Activated effector memory CD4-positive, alpha-beta T cell treated with anti-CD3 and anti-CD28 coated beads, Interleukin-2, amount 50 U/mL, for 16 hours (primary cell): ENCODE results near the gene NUDT6.
"Not testable (repeated sequence)": the region's sequence is repeated elsewhere in the genome, so short reads cannot be mapped to it uniquely, and the experiment has no call there.

Experiments used
- DNase-seq: peaks from one replicate; pipeline ENCODE4 v3.0.0-alpha.2; 2020

Gene NUDT6

GRCh38 chr4:122873821-122874593, 48.4 kb downstream of the NUDT6 start:
- DNase-seq, result no peak

GRCh38 chr4:122873146-122873545, 49.3 kb downstream of the NUDT6 start:
- no peak for DNase-seq

- DNase-seq, result not testable (repeated sequence)
These were observed 54.2 kb downstream of the NUDT6 start for GRCh38 chr4:122868235-122868634.

- DNase-seq, result no peak
These were observed 57.0 kb downstream of the NUDT6 start for GRCh38 chr4:122865425-122865824.

- no peak for DNase-seq
These were observed 58.8 kb downstream of the NUDT6 start for GRCh38 chr4:122863639-122864038.

- DNase-seq, result no peak
These were observed 61.0 kb downstream of the NUDT6 start for GRCh38 chr4:122861172-122861943.

- no peak for DNase-seq
These were observed 63.7 kb downstream of the NUDT6 start for GRCh38 chr4:122858705-122859104.

GRCh38 chr4:122857160-122857559, 65.2 kb downstream of the NUDT6 start:
- DNase-seq, result no peak

GRCh38 chr4:122855353-122855890, 67.0 kb downstream of the NUDT6 start:
- DNase-seq, result no peak

GRCh38 chr4:122854447-122855352, 67.7 kb downstream of the NUDT6 start:
- DNase-seq, result no peak

GRCh38 chr4:122851568-122851967, 70.8 kb downstream of the NUDT6 start:
- DNase-seq, result no peak

GRCh38 chr4:122849789-122850188, 72.6 kb downstream of the NUDT6 start:
- DNase-seq, result not testable (repeated sequence)

- no peak for DNase-seq
These were observed 74.5 kb downstream of the NUDT6 start for GRCh38 chr4:122847931-122848330.

- no peak for DNase-seq
These were observed 76.6 kb downstream of the NUDT6 start for GRCh38 chr4:122845760-122846159.

GRCh38 chr4:122845066-122845465, 77.3 kb downstream of the NUDT6 start:
- no peak for DNase-seq

- not testable (repeated sequence) for DNase-seq
These were observed 78.0 kb downstream of the NUDT6 start for GRCh38 chr4:122844391-122844790.

- no peak for DNase-seq
These were observed 79.3 kb downstream of the NUDT6 start for GRCh38 chr4:122842984-122843531.
